Hair follicular keratinocyte (primary cell): Measurements from ENCODE around the gene SPIN2A. TPM values are rescaled to one million over a fixed set of nuclear protein-coding genes. Genes with fewer than 3 reads are reported as not detected.

Experiments
- total RNA-seq: library from RNA; depleted of rRNA; stranded (reverse); fragments of >200 nt; gene quantifications from 2 replicates; pipeline ENCODE4 v1.2.3, GENCODE V29; 2015

Gene SPIN2A
- total RNA-seq: not detected in 2 replicates

GRCh38 chrX:57137073-57137472, at the start of gene SPIN2A:
Gene SPIN2A, minus strand, starts transcription at chrX:57137397. Its CDS starts 800 bp downstream, at chrX:57136597.

GRCh38 chrX:57121162-57121755, 15.9 kb downstream of the SPIN2A start, which contains the start of gene SPIN2B:
Gene SPIN2B, minus strand, starts transcription at chrX:57121548.

Other genes starting within 250 kb of the SPIN2A start
- 1.9 and 3.2 TPM in 2 replicates for gene SPIN3, start 141.9 kb downstream of the SPIN2A start, total RNA-seq
- gene SPIN2B, start 15.8 kb downstream of the SPIN2A start, total RNA-seq: 4.1 and 7.7 TPM in 2 replicates
- 1.7 TPM in 2 replicates for gene FAAH2, start 149.3 kb upstream of the SPIN2A start, total RNA-seq